Activated naive CD4-positive, alpha-beta T cell treated with anti-CD3 and anti-CD28 coated beads, Interleukin-2, amount 50 U/mL, for 72 hours (primary cell): ENCODE measurements around the gene EMILIN3. TPM values are rescaled to one million over a fixed set of nuclear protein-coding genes. Genes with fewer than 3 reads are reported as not detected.

Source experiments
- ATAC-seq, 2 donors: fragments of 150-1000 bp; cut with Tn5 transposase; 2 replicates each; pipeline ENCODE4 v1.10.0; 2021; ENCODE audit warnings: mild to moderate bottlenecking in 2 of 2, moderate library complexity in 2 of 2
- DNase-seq, 2 donors: peaks; one replicate each; pipeline ENCODE4 v3.0.0; 2021 to 2022; ENCODE audit warnings: low spot score in 2 of 2
- H3K27ac Mint-ChIP-seq, 2 donors: one replicate each; pipeline ENCODE4 v1.8.0; 2022; ENCODE audit warnings: mild to moderate bottlenecking in 2 of 2, mixed read lengths in 2 of 2
- H3K36me3 Mint-ChIP-seq, 2 donors: one replicate each; pipeline ENCODE4 v1.8.0; 2022; ENCODE audit warnings: mixed read lengths in 2 of 2
- H3K9me3 Mint-ChIP-seq, 2 donors: one replicate each; pipeline ENCODE4 v1.8.0; 2022; ENCODE audit warnings: mixed read lengths in 2 of 2
- total RNA-seq, 2 donors: library from RNA; stranded (reverse); gene quantifications; one replicate each; pipeline ENCODE4 v1.2.3, GENCODE V29; 2022

The EMILIN3 gene
- total RNA-seq, 2 donors from 2014 or later, result 0.27 TPM; not detected in 1

DNA sequence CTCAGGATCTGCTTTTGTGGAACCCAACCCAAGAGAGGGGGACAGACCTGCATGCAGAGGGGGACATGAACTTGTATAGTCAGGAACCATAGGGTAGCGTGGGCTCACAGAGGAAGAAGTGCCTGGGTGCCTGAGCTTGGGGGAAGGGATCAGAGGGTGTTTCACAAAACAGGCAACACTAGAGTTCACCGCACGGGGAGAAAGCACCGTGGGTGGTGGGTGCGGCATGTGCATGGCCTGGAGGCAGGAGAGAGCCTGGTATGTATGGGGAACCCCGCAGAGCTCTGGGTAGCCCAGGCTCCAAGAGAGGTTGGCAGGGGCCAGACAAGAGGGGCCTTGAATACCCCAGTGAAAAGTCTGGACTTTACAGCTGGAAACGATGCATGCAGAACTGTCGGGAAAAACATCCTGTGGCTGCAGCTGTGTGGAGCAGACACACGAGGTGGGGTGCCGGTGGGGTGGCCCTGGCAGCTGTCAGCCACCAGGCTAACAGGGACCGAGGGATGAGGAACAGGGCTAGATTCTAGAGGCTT is 6.7 kb upstream of the EMILIN3 start:
- Mint-ChIP-seq H3K27ac (no peak overlapping the region), H3K36me3 (peaks cover 7 to 8% of the 10 kb centered on the region in 2 donors), H3K9me3 (peaks cover 5 to 13% of the 10 kb centered on the region in 2 donors)
- DNase-seq (no peak), ATAC-seq (no peak)

DNA sequence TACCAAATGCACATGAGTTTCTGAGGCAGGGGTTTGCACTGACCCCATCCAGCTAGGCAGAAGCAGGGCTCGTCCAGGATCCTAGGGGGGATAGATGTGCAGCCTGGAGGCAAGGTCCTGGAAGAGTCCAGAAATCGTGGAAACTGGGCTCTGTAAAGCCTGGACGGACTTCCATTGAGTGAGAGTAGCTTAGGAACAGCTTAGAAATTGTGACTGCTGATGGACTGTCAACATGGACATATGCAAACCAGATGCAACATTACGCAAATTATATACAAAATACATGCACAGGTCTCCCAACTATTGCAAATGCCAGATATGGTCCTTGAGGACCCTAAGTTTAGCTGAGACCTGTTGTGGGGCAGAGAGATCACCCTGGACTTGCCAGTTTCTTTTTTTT is 4.8 kb upstream of the EMILIN3 start:
- no peak for ATAC-seq
- no peak for DNase-seq
- Mint-ChIP-seq H3K36me3 (peaks cover 12 to 13% of the 10 kb centered on the region in 2 donors), H3K9me3 (peaks cover 5 to 13% of the 10 kb centered on the region in 2 donors), H3K27ac (no peak overlapping the region)

DNA sequence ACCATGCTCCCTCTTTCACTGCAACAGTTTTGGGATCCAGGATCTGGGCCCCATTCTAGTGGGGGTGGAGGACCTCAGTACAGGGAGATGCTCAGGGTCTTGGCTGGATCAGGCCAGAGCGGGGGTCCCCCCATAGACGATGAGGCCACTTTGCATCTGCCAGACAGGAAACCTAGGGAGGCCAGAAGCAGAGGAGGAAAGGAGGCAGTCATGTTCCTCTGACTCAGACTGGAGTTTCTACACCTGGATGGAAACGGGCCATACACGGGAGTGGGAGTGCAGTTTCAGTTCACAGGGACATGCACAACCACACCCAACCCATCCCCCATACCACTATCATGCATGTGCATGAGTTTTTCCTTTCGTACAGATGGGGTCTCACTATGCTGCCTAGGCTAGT is 3.6 kb upstream of the EMILIN3 start:
- Mint-ChIP-seq H3K36me3 (peaks cover 12 to 13% of the 10 kb centered on the region in 2 donors), H3K27ac (no peak overlapping the region), H3K9me3 (peaks cover 5 to 13% of the 10 kb centered on the region in 2 donors)
- DNase-seq, result no peak
- peak in 1 of 2 donors; percentile 32 for ATAC-seq

DNA sequence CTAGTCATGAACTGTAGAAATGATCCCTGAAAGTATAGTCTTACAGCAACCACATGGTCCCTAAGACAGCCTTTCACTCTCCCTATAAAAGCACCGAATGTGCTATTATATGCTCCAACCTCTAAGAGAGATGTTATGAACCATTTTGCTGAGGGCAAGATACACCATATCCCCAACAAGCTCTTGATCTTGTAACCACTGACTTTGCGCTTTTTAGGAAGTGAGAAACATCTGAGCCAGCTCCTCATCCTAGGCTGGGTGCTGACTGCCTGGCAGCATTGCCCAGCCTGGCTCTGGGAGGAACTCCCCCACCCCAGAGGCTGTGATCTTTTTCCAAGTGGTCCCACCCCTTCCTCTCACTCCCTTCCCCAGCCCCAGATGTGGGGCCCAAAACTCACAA is 3.1 kb upstream of the EMILIN3 start:
- H3K27ac Mint-ChIP-seq, result no peak overlapping the region
- peaks cover 12 to 13% of the 10 kb centered on the region in 2 donors for H3K36me3 Mint-ChIP-seq
- no peak for DNase-seq
- no peak for ATAC-seq
- H3K9me3 Mint-ChIP-seq, result peaks cover 5 to 13% of the 10 kb centered on the region in 2 donors

DNA sequence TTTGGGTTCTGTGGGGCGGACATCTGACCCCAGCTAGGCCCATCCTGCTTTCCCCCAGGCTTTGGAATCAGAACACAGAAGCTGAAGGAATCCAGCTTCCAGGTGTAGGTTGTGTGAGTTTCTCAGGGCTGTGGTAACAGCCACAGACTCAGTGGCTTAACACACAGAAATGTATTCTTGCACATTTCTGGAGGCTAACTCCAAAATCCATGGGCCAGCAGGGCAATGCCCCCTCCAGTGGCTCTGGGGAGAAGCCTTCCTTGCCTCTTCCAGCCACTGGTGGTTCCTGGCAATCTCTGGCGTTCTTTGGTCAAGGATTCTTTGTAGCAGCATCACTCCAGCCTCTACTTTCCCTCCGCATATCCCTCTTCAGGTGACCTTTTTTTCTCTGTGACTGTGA is 1.3 kb upstream of the EMILIN3 start:
- no peak overlapping the region for H3K27ac Mint-ChIP-seq
- H3K9me3 Mint-ChIP-seq, result peaks cover 5 to 10% of the 10 kb centered on the region in 2 donors
- ATAC-seq (no peak), DNase-seq (no peak)
- peaks cover 12 to 13% of the 10 kb centered on the region in 2 donors for H3K36me3 Mint-ChIP-seq

DNA sequence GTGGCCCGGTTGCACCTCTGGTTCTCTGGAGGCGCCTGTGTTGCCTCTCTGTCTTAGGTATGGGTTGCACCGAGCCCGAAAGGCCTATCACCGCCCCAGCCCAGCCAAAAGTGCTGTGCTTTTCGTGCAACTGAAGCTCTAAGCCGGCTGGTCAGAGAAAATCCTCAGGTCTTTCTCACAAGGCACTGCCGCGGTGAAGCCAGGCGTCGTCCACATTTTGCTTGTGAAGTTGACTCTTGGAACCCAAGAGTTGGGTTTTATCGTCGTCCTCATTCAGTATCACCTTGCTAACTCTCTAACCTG is 726 bp upstream of the EMILIN3 start:
- ATAC-seq, result no peak
- H3K27ac Mint-ChIP-seq, result no peak overlapping the region
- DNase-seq, result no peak
- peaks cover 5 to 7% of the 10 kb centered on the region in 2 donors for H3K9me3 Mint-ChIP-seq
- peaks cover 12 to 13% of the 10 kb centered on the region in 2 donors for H3K36me3 Mint-ChIP-seq

DNA sequence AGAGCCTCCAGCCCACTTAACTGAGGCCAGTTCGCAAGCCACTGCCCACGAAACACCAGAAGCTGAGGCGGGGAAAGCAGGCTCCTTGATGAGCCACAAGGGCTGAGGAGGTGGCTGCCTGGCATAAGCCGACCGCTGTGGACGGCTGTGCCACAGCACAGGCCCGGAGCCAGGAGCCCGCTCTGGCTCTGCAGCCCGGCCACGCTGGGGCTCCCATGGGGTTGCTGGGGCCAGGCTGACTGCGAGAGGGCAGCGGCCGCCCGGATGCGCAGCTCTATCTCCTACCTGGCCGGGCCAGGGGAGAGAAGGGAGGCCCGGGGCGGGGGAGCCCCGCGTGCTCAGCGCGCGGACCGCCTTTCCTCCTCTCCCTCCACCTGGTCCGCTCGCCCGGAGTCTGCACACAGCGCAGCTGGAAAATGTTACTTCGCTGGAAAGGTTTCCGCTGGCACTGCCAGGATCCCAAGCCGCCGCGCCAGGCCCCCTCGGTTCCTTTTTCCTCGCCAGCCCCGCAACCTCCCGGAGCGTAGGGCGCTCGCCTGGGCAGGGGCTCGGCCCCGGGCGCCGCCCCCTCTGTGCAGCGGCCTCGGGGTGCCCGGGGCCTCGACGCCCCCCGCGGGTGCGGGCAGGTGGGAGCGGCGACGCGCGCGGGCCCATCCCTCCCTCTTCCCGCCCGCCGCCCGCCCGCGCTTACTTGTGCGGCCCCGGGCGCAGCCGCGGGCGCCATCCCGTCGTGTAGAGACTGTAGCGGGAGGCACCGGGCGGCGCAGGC is 657 bp downstream of the EMILIN3 start:
- no peak overlapping the region for H3K27ac Mint-ChIP-seq
- ATAC-seq, result peak; percentile 39 to 43

DNA sequence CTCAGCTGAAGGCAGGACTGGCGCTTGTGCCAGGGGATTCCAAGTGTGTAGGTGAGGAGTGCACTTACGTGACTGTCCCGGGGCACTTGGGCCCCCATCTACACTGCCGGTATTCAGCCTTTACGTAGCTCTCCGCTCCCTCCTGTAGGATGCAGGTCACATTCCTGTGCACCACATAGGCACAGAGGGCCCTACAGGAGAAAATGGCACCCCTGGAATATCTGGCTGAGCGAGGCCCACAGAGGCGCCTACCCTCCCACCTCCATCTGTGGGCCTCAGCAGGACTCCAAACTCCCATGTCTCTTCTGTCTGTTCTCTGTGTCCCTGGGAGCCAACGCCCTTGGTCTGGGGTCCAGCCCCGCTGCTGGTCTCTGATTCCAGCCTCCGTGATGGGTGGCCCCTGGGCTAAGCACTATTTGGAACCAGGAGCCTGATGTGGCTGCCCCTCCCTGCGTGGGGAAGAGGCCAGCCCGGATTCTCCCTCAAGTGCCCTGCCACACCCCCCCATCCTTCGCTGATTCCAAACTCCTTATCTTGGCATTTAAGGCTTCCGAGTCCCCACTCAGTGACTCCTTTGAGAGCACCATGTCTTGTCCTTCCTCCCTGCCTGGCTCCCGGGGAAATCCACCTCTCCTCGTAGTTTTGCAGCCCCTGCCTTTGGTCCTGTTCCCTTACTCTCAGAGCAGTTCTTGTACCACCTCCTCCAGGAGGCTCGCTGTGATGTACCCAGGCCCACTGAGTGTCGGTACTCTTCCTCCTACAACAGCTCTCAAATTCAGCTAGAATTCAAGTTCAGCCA is 1.5 kb downstream of the EMILIN3 start:
- no peaks in the 10 kb centered on the region for H3K9me3 Mint-ChIP-seq
- ATAC-seq (no peak), DNase-seq (no peak)
- no peak overlapping the region for H3K27ac Mint-ChIP-seq
- peaks cover 5% of the 10 kb centered on the region in 2 donors for H3K36me3 Mint-ChIP-seq

More for the DNA sequence above, 657 bp downstream of the EMILIN3 start:
- peaks cover 0 to under 1% of the 10 kb centered on the region in 2 donors for H3K9me3 Mint-ChIP-seq
- DNase-seq, result no peak
- peaks cover 6 to 8% of the 10 kb centered on the region in 2 donors for H3K36me3 Mint-ChIP-seq

DNA sequence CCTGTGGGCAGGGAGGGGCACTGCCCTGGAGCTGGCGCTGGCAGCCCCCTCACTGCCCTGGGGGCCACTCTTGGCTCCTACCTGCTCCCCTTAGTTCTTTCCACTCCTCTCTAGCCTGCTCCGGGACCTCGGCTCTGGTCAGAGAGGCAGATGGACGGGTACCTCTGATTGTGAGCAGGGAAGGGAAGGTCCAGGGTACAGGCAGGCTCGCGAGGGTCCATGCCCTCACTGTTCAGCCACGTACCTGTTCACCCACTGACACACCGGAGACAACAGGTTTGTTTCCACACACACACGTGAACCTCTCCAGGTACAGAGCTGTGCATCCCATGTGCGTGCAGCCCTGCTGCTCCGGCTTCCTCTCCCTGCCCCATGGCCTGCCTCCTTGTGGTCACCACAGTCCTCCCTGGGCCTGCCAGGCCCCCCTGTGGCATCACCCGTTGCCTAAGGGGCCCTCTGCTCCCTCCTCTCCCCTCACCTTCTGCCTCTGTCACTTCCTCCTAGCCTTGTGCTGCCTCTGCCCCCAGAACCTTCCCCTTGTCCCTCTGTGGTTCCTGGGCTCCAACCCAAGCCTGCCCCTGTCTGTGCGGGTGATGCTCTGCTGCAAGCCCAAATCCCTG is 2.3 kb downstream of the EMILIN3 start:
- no peak for DNase-seq
- Mint-ChIP-seq H3K36me3 (peaks cover 5% of the 10 kb centered on the region in 2 donors), H3K27ac (peak overlapping the region in 1 of 2 donors; percentile 29), H3K9me3 (no peaks in the 10 kb centered on the region)
- ATAC-seq, result no peak

DNA sequence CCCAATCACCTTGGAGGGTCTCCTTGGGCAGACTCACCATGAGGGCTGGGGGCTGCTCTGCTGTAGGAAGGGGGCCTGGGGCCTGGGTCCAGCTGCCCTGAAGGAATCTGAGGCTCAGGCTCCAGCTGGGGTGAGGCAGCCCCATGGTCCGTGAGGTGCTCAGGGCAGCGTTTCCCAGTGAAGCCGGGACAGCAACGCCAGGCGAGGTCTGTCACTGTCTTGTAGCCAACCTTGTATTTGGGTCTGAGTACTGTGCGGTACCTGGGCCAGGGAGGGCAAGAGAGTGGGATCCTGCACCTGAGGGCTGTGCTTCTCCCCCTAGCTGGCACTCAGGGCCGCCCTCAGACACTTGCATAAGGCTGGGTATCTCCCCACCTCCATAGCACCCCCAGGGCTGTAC is 3.0 kb downstream of the EMILIN3 start:
- ATAC-seq, result no peak
- Mint-ChIP-seq H3K9me3 (no peaks in the 10 kb centered on the region), H3K27ac (no peak overlapping the region), H3K36me3 (peaks cover 5% of the 10 kb centered on the region in 2 donors)
- DNase-seq, result no peak

DNA sequence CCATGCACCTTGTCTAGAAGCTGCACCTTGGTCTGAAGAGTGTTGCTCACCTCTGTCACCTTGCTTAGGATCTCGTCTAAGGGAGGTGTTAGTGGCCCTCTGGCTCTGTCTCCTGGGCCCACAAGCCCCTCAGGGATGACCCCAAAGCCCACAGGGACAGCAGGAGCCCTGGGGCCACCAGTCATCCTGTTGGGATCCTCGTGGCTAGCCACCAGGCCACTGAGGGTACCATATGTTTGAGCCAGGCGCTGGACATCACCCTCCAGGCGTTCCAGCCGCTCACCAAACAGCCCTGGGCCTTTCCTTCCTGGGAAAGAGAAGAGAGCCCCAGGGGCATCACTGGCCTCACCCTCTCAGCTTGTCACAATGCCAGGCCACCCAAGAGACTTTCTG is 3.9 kb downstream of the EMILIN3 start:
- H3K9me3 Mint-ChIP-seq, result no peaks in the 10 kb centered on the region
- no peak overlapping the region for H3K27ac Mint-ChIP-seq
- ATAC-seq (no peak), DNase-seq (no peak)
- H3K36me3 Mint-ChIP-seq, result peaks cover 5% of the 10 kb centered on the region in 2 donors

DNA sequence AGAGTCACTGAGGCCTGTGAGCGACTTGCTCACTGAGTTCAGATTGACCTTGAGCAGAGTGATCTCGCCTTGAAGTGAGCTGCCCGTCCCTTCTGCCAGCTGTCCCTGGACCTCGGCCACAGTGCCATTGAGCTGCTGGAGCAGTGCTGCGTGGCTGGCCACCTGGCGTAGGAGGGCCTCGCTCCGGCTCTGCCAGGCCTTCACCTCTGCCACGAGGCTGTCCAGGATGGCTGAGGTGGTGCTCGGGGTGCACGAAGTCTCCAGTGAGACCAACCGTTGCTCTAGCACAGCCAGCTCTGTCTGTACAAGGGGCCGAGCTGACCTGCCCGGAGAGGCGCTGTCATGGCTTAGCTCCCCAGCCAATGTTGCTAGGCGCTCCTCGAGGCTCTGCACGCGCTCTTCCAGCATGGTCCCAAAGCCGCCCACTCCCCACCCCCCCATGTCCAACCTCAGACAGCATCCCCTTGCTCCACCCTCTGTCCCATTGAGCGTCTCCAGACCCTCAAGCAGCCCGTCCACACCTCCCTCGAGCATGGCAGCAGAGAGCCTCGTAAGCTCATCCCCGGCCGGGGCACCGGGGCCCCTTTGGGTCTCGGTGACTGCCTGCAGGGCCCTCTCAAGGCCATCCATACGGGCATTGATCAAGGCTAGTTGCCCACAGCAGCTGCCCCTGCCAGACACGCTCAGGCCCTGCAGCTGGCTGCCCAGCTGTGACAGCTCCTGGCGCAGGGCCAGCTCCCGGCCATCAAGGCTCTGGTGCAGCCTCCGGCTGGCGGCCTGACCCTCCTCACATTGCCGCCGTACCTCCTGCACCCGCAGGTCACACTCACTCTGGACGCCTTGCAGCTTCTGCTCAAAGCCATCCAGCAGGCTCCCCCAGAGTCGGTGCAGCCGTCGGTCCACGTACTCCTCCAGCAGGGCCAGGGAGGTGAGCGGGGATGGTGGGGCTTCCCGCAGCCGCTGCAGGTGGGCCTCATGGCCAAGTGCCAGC is 4.6 kb downstream of the EMILIN3 start:
- Mint-ChIP-seq H3K9me3 (no peaks in the 10 kb centered on the region), H3K27ac (no peak overlapping the region), H3K36me3 (no peaks in the 10 kb centered on the region)
- DNase-seq (no peak), ATAC-seq (no peak)

DNA sequence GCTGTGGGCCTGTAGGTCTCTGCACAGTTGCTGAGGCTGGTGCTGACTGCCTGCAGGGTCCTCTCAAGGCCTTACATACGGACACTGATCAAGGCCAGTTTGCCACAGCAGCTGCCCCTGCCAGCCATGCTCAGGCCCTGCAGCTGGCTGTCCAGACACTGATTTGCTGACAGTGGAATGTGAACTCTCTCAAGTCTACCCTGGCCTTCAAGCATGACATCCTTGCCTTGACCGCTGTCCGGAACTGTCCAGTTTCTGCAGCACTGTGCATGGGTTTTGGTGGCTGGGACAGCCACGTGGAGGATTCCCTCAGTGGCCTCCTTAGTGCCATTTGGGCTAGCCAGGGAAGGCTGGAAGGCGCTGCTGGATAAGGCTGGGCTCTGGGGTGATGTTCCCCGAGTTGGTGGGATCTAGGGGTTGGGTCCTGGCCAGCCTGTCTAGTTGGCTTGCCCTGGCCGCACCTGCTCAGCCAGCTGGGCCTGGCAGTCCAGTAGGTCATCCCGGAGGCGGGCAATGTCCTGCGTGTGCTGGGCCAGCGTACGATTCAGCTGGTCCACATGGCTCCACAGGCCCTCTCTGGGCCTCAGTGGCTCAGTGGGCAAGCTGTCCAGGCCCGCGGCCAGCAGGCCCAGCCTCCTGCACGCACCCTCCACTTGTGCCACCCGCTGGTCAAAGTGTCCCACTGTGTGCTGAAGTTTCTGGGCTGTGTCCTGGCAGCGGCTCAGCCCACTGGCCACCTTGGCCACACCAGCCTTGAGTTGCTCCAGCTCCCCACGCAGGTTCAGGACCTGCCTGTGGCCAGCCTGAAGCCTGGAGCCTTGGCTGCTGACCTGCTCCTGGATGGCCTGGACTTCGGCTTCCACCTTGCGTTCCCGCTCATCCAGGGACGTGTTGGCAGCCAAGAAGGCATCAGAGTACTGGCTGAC is 5.5 kb downstream of the EMILIN3 start:
- Mint-ChIP-seq H3K36me3 (no peaks in the 10 kb centered on the region), H3K27ac (no peak overlapping the region), H3K9me3 (no peaks in the 10 kb centered on the region)
- DNase-seq (no peak), ATAC-seq (no peak)

DNA sequence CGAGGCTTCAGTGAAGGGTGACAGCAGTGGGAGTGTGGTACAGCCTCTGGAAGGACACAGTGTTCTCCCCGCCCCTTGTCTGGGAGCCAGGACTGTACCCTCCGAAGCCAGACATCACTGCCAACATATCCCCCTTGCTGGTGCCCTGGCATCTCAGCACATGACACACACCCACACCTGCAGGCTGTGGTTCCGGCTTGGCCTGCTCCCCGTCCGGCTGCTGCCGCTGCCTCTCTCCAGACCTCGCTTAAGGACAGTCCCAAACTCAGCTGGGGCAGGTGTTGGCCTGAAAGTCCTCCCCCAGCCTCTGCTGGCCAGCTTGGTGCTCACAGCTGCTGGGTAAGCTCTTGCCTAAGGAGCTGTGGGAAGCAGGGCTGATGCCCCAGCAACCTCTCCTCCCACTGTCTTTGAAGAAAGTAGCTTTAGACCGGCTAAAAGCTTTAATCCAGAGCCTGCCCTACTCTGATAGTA is 7.0 kb downstream of the EMILIN3 start:
- DNase-seq, result no peak
- no peak overlapping the region for H3K27ac Mint-ChIP-seq
- ATAC-seq, result no peak
- H3K9me3 Mint-ChIP-seq, result no peaks in the 10 kb centered on the region
- H3K36me3 Mint-ChIP-seq, result no peaks in the 10 kb centered on the region

DNA sequence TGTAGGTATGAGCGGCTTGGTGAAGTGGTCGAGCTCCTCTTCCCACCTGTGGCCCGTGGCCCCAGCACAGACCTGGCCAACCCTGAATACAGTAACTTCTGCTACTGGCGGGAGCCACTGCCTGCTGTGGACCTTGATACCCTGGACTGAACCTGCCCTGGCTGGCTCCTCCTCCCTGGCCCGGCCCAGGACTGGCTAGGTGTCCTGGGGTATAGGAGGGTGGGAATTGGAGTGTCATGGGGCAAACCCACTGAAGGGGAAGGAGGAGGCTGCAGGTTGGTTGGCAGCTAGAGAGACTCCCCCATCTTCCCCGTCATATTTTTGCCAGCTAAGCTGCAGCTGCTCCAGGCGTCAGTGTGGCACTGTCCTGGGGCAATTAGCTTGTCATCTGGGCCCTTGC is 7.9 kb downstream of the EMILIN3 start:
- ATAC-seq (no peak), DNase-seq (no peak)
- Mint-ChIP-seq H3K36me3 (no peaks in the 10 kb centered on the region), H3K9me3 (no peaks in the 10 kb centered on the region), H3K27ac (no peak overlapping the region)
